H7 (cell line): ENCODE data around the gene ERAS. TPM values are rescaled to one million over a fixed set of nuclear protein-coding genes. Genes with fewer than 3 reads are reported as not detected.
"Not testable (repeated sequence)": the region's sequence is repeated elsewhere in the genome, so short reads cannot be mapped to it uniquely, and the experiment has no call there.

Experiments used
- DNase-seq: peaks from one replicate; pipeline ENCODE4 v3.0.0; 2012
- H3K27me3 ChIP-seq: 2 replicates; pipeline ENCODE4 v1.6.0; 2011; ENCODE audit warnings: mild to moderate bottlenecking, low read length; ENCODE audit not compliant: control insufficient read depth, insufficient read depth
- H3K36me3 ChIP-seq: replicated peaks from 2 replicates; pipeline ENCODE4 v1.5.1; 2011; ENCODE audit warnings: low read length; ENCODE audit not compliant: control insufficient read depth, insufficient read depth
- H3K4me3 ChIP-seq: 2 replicates; pipeline ENCODE4 v1.5.1; 2011; ENCODE audit warnings: low read depth, mild to moderate bottlenecking, control low read depth, low read length, moderate library complexity; ENCODE audit not compliant: insufficient read depth
- total RNA-seq: library from RNA; depleted of rRNA; stranded (reverse); fragments of >200 nt; shearing (Covaris generic); gene quantifications from 2 replicates; pipeline ENCODE4 v1.2.3, GENCODE V29; 2014

ERAS gene
- total RNA-seq, 1 experiment from 2014 or later, result 0.21 TPM

DNA sequence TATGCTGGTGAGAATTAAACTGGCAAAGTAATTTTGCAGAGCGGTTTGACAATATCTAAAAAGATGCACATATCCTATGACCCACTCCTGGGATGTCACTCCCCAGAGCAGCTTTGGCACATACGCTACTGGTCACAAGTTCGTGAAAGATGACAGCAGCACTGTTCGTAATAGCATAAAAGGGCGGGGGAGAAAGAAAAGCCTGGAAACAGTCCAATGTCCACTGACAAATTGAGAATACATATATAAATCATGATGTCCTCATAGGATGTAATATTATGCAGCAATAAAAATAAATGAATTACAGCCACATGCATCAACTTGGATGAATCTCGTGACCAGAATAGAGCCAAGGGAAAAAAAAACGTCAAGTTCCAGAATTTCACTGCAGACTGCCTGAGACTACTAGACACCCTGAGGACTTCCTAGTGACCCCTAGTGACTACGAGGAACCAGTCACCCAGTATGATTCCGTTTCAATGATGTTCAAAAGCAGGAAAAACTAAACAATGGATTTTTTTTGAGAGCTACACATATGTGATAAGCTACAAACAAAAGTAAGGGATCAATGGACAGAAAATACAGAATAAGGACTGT, 7.3 kb downstream of the ERAS start:
- no peak for DNase-seq
- Histone ChIP-seq H3K27me3 (peaks cover 55% of the 10 kb centered on the region), H3K4me3 (no peak overlapping the region), H3K36me3 (no peaks in the 10 kb centered on the region)

DNA sequence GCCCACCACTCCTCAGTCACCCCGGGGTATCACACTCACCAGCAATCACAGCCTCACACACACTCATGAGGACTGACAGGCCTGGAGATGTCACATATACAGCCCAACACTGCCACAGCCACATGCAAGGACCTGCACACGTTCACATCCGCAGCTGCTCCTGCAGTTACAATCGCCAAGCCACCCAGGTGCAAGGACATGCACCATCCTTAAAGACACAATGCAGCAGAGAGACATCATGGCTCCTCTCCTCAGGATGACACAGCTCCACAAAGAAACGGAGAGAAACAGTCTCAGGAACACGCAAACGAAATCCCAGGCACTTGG, 8.0 kb downstream of the ERAS start:
- Histone ChIP-seq H3K27me3 (peaks cover 55% of the 10 kb centered on the region), H3K36me3 (no peaks in the 10 kb centered on the region), H3K4me3 (0 out of 2 replicates have a peak overlapping the region, but pooled peaks have one; percentile 1)
- DNase-seq, result no peak

DNA sequence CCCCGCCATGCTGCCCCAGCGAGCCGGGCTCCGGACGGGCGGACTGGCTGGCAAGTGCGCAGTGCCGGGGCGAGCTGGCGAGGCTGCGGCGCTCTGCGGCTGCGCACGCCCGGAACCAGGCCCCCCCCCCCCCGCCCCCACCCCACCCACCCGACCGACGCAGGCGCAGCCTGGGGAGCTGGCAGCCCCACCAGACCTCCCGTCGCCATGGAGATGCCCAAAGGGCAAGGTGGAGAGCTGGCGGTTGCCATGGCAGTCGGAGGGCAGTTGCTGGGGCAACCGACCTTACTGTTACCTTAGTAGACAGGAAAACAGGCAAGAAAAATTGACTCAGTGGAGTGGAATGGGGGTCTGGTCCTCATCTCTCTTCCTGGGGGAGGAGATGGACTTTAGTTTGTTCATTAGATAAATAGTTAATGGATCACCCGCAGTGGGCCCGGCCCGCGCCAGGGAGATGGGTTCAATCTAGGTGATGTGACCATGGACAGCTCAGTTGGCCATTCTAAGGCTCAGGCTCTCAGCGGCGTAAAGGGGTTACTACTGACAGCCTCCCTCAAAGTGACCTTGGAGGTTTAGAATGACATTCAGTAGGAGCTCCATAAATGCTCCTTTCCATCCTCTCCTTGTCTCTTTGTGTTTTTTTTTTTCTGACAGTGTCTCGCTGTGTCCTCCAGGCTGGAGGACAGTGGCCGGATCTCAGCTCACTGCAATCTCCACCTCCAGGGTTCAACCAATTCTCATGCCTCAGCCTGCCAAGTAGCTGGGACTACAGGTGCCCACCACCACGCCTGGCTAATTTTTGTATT, 9.4 kb downstream of the ERAS start, which contains the start of gene PCSK1N:
Gene PCSK1N (minus strand): TSS at position 87 of the 806 bp plus-strand sequence. CDS start 78 bp downstream, at position 9.
- DNase-seq, result peak; percentile 85
- H3K36me3 ChIP-seq, result no peaks in the 10 kb centered on the region
- H3K4me3 ChIP-seq, result peak within 1 kb of the TSS; percentile 34
- H3K27me3 ChIP-seq, result peaks cover 52% of the 10 kb centered on the region

DNA sequence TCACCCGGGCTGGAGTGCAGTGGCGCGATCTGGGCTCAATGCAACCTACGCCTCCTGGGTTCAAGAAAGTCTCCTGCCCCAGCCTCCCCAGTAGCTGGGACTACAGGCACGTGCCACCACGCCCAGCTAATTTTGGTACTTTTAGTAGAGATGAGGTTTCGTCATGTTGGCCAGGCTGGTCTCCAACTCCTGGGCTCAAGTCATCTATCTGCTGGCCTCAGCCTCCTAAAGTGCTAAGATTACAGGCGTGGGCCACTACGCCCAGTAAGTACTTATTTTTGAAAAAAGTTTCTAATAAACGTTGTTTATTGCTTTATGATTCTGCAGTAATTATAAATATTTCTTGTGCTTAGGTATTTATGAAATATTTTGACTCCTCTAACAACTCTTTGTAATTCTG, 13.4 kb downstream of the ERAS start:
- H3K36me3 ChIP-seq, result no peaks in the 10 kb centered on the region
- H3K4me3 ChIP-seq, result no peak overlapping the region
- peaks cover 13% of the 10 kb centered on the region for H3K27me3 ChIP-seq
- DNase-seq, result no peak

DNA sequence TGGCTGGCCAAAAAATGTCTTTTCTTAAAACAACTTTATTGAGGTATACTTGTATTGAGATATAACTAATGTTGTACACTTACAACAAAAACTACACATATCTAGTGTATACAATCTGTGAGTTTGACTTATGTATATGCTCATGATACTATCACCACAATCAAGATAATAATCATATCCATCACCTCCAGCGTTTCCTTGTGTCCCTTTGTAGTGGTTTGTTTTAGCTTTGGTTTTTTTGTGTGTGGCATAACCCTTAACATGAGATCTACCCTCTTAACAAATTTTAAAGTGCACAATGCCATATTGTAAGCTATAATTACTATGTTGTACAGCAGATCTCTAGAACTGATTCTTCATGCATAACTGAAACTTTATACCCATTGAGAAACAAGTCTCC, 22.5 kb downstream of the ERAS start:
- DNase-seq, result no peak
- no peaks in the 10 kb centered on the region for H3K27me3 ChIP-seq
- H3K36me3 ChIP-seq, result no peaks in the 10 kb centered on the region
- no peak overlapping the region for H3K4me3 ChIP-seq

DNA sequence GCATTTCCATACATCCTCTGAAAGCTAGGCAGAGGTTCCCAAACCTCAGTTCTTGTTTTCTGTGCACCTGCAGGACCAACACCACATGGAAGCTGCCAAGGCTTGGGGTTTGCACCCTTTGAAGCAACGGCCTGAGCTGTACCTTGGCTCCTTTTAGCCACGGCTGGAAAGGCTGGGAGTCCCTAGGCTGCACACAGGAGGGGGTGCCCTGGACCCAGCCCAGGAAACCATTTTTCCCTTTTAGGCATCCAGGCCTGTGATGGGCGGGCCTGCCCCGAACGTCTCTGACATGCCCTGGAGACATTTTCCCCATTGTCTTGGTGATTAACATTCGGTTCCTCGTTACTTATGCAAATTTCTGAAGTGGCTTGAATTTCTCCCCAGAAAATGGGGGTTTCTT, 26.5 kb downstream of the ERAS start:
- H3K27me3 ChIP-seq, result no peaks in the 10 kb centered on the region
- H3K36me3 ChIP-seq, result no peaks in the 10 kb centered on the region
- no peak for DNase-seq
- no peak overlapping the region for H3K4me3 ChIP-seq

DNA sequence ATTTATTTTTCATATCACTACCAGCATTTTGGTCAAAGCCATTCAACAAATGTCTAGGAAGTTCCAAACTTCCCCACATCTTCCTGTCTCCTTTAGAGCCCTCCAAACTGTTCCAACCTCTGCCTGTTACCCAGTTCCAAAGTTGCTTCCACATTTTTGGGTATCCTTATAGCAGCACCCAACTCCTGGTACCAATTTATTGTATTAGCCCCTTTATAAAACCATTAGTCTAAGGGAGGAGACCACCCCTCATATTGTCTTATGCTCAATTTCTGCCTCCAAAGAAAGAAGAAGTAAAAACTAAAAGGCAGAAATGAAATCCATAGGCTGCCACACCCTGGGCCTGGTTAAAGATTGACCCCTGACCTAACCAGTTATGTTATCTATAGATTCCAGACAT, 27.2 kb downstream of the ERAS start:
- H3K4me3 ChIP-seq, result not testable (repeated sequence)

DNA sequence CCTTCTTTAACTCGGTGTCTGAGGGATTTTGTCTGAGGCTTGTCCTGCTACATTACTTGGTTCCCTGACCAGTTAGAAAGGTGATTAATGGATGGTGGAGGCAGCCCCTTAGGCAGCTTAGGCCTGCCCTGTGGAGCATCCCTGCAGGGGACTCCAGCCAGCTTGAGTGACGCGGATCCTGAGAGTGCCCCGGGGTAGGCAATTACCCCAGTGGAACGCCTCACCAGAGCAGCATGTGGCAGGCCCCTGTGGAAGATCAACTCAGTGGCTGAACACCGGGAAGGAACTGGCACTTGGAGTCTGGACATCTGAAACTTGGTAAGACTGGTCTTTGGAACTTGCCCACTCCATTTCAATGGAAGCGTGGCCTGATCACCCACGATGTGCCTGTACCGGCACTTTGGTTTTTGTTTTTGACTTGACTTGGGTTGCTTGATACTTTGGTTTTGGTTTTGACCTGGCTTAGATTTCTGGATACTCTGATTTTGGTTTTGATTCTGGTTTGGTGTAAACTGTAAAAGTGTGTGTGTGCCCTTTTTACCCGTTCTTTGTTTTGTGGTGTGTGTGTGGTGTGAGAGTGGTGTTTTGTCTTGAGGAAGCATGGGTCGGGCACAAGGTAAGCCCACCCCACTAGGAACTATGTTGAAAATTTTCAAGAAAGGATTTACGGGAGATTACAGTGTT, 27.9 kb downstream of the ERAS start:
- DNase-seq, H3K27me3 ChIP-seq, H3K36me3 ChIP-seq, H3K4me3 ChIP-seq: not testable (repeated sequence)

More for the DNA sequence above, 27.2 kb downstream of the ERAS start:
- not testable (repeated sequence) for H3K36me3 ChIP-seq, H3K27me3 ChIP-seq, DNase-seq

DNA sequence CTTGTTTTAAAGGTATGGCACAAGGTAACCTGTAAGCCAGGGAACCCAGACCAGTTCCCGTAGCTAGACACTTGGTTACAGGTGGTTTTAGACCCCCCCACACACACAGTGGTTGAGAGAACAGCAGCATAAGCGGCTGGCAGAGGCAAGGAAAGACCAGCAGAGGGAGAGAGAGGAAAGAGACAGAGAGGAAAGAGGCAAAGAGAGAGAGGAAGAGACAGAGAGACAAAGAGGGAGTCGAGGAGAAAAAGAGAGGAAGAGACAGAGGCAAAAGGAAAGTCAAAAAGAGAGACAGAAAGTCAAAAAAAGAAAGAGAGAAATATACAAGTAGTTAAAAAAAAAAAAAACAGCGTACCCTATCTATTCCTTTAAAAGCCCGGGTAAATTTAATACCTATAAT, 28.6 kb downstream of the ERAS start:
- Histone ChIP-seq H3K4me3 (no peak overlapping the region), H3K27me3 (no peaks in the 10 kb centered on the region), H3K36me3 (no peaks in the 10 kb centered on the region)
- no peak for DNase-seq

DNA sequence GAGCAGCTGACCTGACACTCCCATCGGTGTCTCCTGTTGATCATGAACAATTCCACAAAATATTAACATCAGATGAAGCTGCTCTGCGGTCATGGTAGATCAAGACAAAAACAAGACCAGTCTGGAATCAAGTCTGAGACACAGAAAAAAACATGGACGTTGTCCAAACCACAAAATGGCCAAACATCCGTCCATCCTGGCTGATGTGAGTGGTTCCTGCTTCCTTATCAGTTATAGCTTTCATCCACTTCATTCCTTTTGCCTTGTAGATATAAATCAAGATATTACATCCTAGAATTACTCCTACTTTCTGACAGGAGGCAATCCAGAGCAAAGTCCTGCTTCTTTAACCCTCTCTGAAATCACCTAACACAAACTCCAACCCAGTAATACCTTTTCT, 37.9 kb downstream of the ERAS start:
- DNase-seq, result no peak
- H3K4me3 ChIP-seq, result no peak overlapping the region
- H3K36me3 ChIP-seq, result no peaks in the 10 kb centered on the region
- H3K27me3 ChIP-seq, result no peaks in the 10 kb centered on the region

DNA sequence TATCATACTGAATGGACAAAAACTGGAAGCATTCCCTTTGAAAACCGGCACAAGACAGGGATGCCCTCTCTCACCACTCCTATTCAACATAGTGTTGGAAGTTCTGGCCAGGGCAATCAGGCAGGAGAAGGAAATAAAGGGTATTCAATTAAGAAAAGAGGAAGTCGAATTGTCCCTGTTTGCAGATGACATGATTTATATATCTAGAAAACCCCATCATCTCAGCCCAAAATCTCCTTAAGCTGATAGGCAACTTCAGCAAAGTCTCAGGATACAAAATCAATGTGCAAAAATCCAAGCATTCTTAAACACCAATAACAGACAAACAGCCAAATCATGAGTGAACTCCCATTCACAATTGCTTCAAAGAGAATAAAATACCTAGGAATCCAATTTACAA, 45.7 kb downstream of the ERAS start:
- not testable (repeated sequence) for H3K36me3 ChIP-seq, DNase-seq, H3K27me3 ChIP-seq, H3K4me3 ChIP-seq

DNA sequence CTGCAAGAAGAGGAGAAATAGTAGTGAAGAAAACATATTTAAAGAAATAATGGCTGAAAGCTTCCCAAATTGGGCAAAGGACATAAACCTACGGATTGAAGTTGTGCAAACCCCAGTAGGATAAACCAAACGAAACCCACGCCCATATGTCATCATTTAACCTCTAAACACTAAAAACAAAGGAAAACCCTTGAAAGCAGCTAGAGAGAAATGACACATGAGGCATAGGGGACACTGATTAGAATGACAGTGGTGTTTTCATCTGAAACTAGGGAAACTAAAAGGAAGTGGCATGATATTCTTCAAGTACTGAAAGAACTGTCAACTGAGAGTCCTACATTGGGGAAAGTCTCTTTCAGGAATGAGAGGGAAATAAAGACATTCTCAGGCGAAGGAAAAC, 50.6 kb downstream of the ERAS start:
- not testable (repeated sequence) for H3K36me3 ChIP-seq, DNase-seq, H3K27me3 ChIP-seq, H3K4me3 ChIP-seq
